IMR-90 (cell line): ENCODE data around the gene SORL1. TPM values are rescaled to one million over a fixed set of nuclear protein-coding genes. Genes with fewer than 3 reads are reported as not detected.

Experiments
- ATAC-seq: fragments of 200-7000 bp; cut with Tn5 transposase; 2 replicates; pipeline ENCODE4 v1.9.1; 2020; ENCODE audit warnings: low read depth, mild to moderate bottlenecking, moderate library complexity
- BruUV-seq: library from RNA; stranded (reverse); fragments of 400-500 nt; replicated peaks from 2 replicates; lab custom pipeline; 2021; lab: Mats Ljungman, UMichigan
- CTCF ChIA-PET: fragments of 300-600 bp; formaldehyde crosslinking; extraction: SDS; loops from one replicate; lab custom pipeline; 2021; ENCODE audit warnings: antibody characterized with exemption; lab: Yijun Ruan, JAX
- POLR2A ChIA-PET: fragments of 300-600 bp; sonication (Branson Sonifier 250); formaldehyde crosslinking; loops from one replicate; lab custom pipeline; 2022; ENCODE audit warnings: antibody characterized with exemption; ENCODE audit not compliant: unreplicated experiment; lab: Charles Lee
- DNase-seq: peaks from one replicate; pipeline ENCODE4 v3.0.0; 2013
- H2AFZ ChIP-seq: replicated peaks from 2 replicates; pipeline ENCODE3; 2013; ENCODE audit warnings: low read length, mild to moderate bottlenecking; ENCODE audit not compliant: poor library complexity
- H2AK5ac ChIP-seq: 2 replicates; pipeline ENCODE4 v1.6.1; 2013; ENCODE audit warnings: low read depth, low read length, inconsistent platforms
- H2AK9ac ChIP-seq: replicated peaks from 2 replicates; pipeline ENCODE3; 2013; ENCODE audit warnings: mild to moderate bottlenecking, low read depth, low read length, moderate library complexity; ENCODE audit not compliant: poor library complexity
- H2BK120ac ChIP-seq: 2 replicates; pipeline ENCODE4 v1.6.1; 2013; ENCODE audit warnings: low read depth, low read length, inconsistent platforms
- H2BK15ac ChIP-seq: 3 replicates; pipeline ENCODE4 v1.6.1; 2013; ENCODE audit warnings: low read depth, low read length, inconsistent platforms
- H2BK20ac ChIP-seq: 2 replicates; pipeline ENCODE4 v1.6.1; 2013; ENCODE audit warnings: low read depth, mild to moderate bottlenecking, inconsistent platforms, low read length, moderate library complexity
- H2BK5ac ChIP-seq: 2 replicates; pipeline ENCODE4 v1.6.1; 2013; ENCODE audit warnings: mild to moderate bottlenecking, low read depth, low read length, inconsistent platforms; ENCODE audit not compliant: poor library complexity, severe bottlenecking
- H3K14ac ChIP-seq: replicated peaks from 2 replicates; pipeline ENCODE4 v1.6.1; 2013; ENCODE audit warnings: low read depth, low read length, inconsistent platforms
- H3K18ac ChIP-seq: 2 replicates; pipeline ENCODE4 v1.6.1; 2013; ENCODE audit warnings: low read depth, low read length, control low read depth
- H3K23ac ChIP-seq: 2 replicates; pipeline ENCODE4 v1.6.1; 2013; ENCODE audit warnings: low read depth, low read length, inconsistent platforms
- H3K27ac ChIP-seq: 2 replicates; pipeline ENCODE4 v1.5.1; 2013; ENCODE audit warnings: mild to moderate bottlenecking, control low read depth, low read length; ENCODE audit not compliant: insufficient read depth
- H3K27me3 ChIP-seq: 2 replicates; pipeline ENCODE4 v1.6.1; 2013; ENCODE audit warnings: low read length; ENCODE audit not compliant: control insufficient read depth, insufficient read depth
- H3K36me3 ChIP-seq: 2 replicates; pipeline ENCODE4 v1.6.1; 2013; ENCODE audit warnings: low read length, mixed read lengths; ENCODE audit not compliant: control insufficient read depth, insufficient read depth
- H3K4ac ChIP-seq: 2 replicates; pipeline ENCODE4 v1.6.1; 2013; ENCODE audit warnings: low read depth, low read length, inconsistent platforms
- H3K4me1 ChIP-seq: 2 replicates; pipeline ENCODE4 v1.6.1; 2013; ENCODE audit warnings: low read length, mixed read lengths; ENCODE audit not compliant: control insufficient read depth, insufficient read depth
- H3K4me2 ChIP-seq: 2 replicates; pipeline ENCODE4 v1.6.1; 2013; ENCODE audit warnings: low read depth, mild to moderate bottlenecking, control low read depth, low read length, moderate library complexity
- H3K4me3 ChIP-seq: 2 replicates; pipeline ENCODE4 v1.5.1; 2013; ENCODE audit warnings: low read depth, mild to moderate bottlenecking, control low read depth, low read length, moderate library complexity; ENCODE audit not compliant: insufficient read depth
- H3K56ac ChIP-seq: 2 replicates; pipeline ENCODE4 v1.6.1; 2013; ENCODE audit warnings: low read length, inconsistent platforms; ENCODE audit not compliant: insufficient read depth; ENCODE audit errors: extremely low read depth
- H3K79me1 ChIP-seq, 2 experiments: 2 replicates each; pipeline ENCODE4 v1.6.1; 2013; ENCODE audit warnings: low read length in 2 of 2, inconsistent platforms in 1 of 2, low read depth in 1 of 2
- H3K9ac ChIP-seq: 2 replicates; pipeline ENCODE4 v1.6.1; 2013; ENCODE audit warnings: low read depth, low read length, control low read depth
- H3K9me1 ChIP-seq: 2 replicates; pipeline ENCODE4 v1.6.1; 2013; ENCODE audit warnings: low read length, inconsistent platforms; ENCODE audit not compliant: insufficient read depth
- H3K9me3 ChIP-seq: 2 replicates; pipeline ENCODE4 v1.6.1; 2013; ENCODE audit warnings: low read length; ENCODE audit not compliant: control insufficient read depth, insufficient read depth
- H4K20me1 ChIP-seq: 2 replicates; pipeline ENCODE4 v1.6.1; 2013; ENCODE audit warnings: low read length, inconsistent platforms; ENCODE audit not compliant: insufficient read depth
- H4K5ac ChIP-seq: 2 replicates; pipeline ENCODE4 v1.6.1; 2013; ENCODE audit warnings: mild to moderate bottlenecking, low read depth, low read length, control low read depth
- H4K8ac ChIP-seq, 2 experiments: 2 replicates each; pipeline ENCODE4 v1.6.1; 2013; ENCODE audit warnings: low read depth in 2 of 2, low read length in 2 of 2, control low read depth in 1 of 2, inconsistent platforms in 1 of 2
- H4K91ac ChIP-seq: 2 replicates; pipeline ENCODE4 v1.6.1; 2013; ENCODE audit warnings: low read depth, low read length, inconsistent platforms; ENCODE audit not compliant: insufficient read depth
- BHLHE40 ChIP-seq: fragments of 150-350 bp; IDR thresholded peaks from 2 replicates; pipeline ENCODE4 v1.6.1; 2016; ENCODE audit warnings: mild to moderate bottlenecking, low read depth, low read length
- CEBPB ChIP-seq: IDR thresholded peaks from 2 replicates; pipeline ENCODE4 v1.6.1; 2012; ENCODE audit warnings: low read depth, low read length, improper control_type of control experiment
- FOS ChIP-seq: fragments of 150-350 bp; IDR thresholded peaks from 2 replicates; pipeline ENCODE4 v1.6.1; 2016; ENCODE audit warnings: low read depth, low read length
- MAFK ChIP-seq: IDR thresholded peaks from 2 replicates; pipeline ENCODE4 v1.6.1; 2012; ENCODE audit warnings: low read depth, low read length, improper control_type of control experiment
- MAZ ChIP-seq: IDR thresholded peaks from 2 replicates; pipeline ENCODE4 v1.6.1; 2012; ENCODE audit warnings: low read depth, mild to moderate bottlenecking, low read length, improper control_type of control experiment, moderate library complexity, borderline replicate concordance
- MXI1 ChIP-seq: IDR thresholded peaks from 2 replicates; pipeline ENCODE4 v1.6.1; 2012; ENCODE audit warnings: low read depth, mild to moderate bottlenecking, low read length, moderate library complexity, borderline replicate concordance
- NFE2L2 ChIP-seq: fragments of 150-350 bp; IDR thresholded peaks from 2 replicates; pipeline ENCODE4 v1.6.1; 2016; ENCODE audit warnings: low read depth, mild to moderate bottlenecking, low read length
- RAD21 ChIP-seq: IDR thresholded peaks from 2 replicates; pipeline ENCODE4 v1.6.1; 2012; ENCODE audit warnings: low read length, improper control_type of control experiment
- RCOR1 ChIP-seq: IDR thresholded peaks from 2 replicates; pipeline ENCODE4 v1.6.1; 2012; ENCODE audit warnings: mild to moderate bottlenecking, low read length, improper control_type of control experiment; ENCODE audit not compliant: insufficient replicate concordance
- RFX5 ChIP-seq: IDR thresholded peaks from 2 replicates; pipeline ENCODE4 v1.8.0; 2012; ENCODE audit warnings: low read depth, mild to moderate bottlenecking, low read length, moderate library complexity
- SMC3 ChIP-seq: fragments of 150-350 bp; IDR thresholded peaks from 2 replicates; pipeline ENCODE4 v1.6.1; 2016; ENCODE audit warnings: low read depth, mild to moderate bottlenecking, antibody characterized with exemption, low read length, moderate library complexity
- WGBS, 2 experiments: methylation state at CpG; one replicate each; pipeline versions ENCODE4 v1.1.5 to v1.1.7; 2013; ENCODE audit warnings: missing lambda C conversion rate in 2 of 2; ENCODE audit not compliant: insufficient read length in 1 of 2; ENCODE audit errors: extremely low coverage in 2 of 2; 5-methylcytosine and 5-hydroxymethylcytosine counted together
- dilution Hi-C: fragments of 300-500 bp; cut with HindIII; formaldehyde crosslinking; loops from one replicate; pipeline ENCODE4 v1.14.3; 2018; ENCODE audit warnings: low sequenced_read_pairs; ENCODE audit not compliant: unreplicated experiment
- in situ Hi-C: fragments of 300-500 bp; cut with MboI; formaldehyde crosslinking; loops from 3 replicates; pipeline ENCODE4 v1.14.3; 2019; ENCODE audit warnings: low sequenced_read_pairs, inconsistent platforms, mixed read lengths
- intact Hi-C: fragments of 100-400 bp; cut with micrococcal nuclease; formaldehyde crosslinking; loops from 2 replicates; pipeline ENCODE4 v1.10.0; 2022
- polyA plus RNA-seq, 3 experiments: library from polyadenylated mRNA; depleted of rRNA; stranded (reverse); fragments of >200 nt; gene quantifications; 2 replicates each; pipeline ENCODE4 v1.2.3, GENCODE V29; 2012; ENCODE audit warnings: low replicate concordance in 1 of 3
- total RNA-seq: library from RNA; depleted of rRNA; stranded (reverse); fragments of >200 nt; gene quantifications from 2 replicates; pipeline ENCODE4 v1.2.3, GENCODE V29; 2012
- TF ChIP-seq, protein P1 (sequence below): conservative IDR thresholded peaks from 2 replicates; pipeline ENCODE4 v1.5.1; 2012; ENCODE audit warnings: mild to moderate bottlenecking, low read depth, low read length, improper control_type of control experiment
- TF ChIP-seq, protein P2 (sequence below): fragments of 150-350 bp; IDR thresholded peaks from 2 replicates; pipeline ENCODE4 v1.6.1; 2017; ENCODE audit warnings: mild to moderate bottlenecking, antibody characterized with exemption, low read length, low read depth

SORL1 gene
- total and polyA plus RNA-seq, 2 of the 4 experiments (the other 2 are of a cell fraction) = 1.0 to 2.0 TPM

DNA sequence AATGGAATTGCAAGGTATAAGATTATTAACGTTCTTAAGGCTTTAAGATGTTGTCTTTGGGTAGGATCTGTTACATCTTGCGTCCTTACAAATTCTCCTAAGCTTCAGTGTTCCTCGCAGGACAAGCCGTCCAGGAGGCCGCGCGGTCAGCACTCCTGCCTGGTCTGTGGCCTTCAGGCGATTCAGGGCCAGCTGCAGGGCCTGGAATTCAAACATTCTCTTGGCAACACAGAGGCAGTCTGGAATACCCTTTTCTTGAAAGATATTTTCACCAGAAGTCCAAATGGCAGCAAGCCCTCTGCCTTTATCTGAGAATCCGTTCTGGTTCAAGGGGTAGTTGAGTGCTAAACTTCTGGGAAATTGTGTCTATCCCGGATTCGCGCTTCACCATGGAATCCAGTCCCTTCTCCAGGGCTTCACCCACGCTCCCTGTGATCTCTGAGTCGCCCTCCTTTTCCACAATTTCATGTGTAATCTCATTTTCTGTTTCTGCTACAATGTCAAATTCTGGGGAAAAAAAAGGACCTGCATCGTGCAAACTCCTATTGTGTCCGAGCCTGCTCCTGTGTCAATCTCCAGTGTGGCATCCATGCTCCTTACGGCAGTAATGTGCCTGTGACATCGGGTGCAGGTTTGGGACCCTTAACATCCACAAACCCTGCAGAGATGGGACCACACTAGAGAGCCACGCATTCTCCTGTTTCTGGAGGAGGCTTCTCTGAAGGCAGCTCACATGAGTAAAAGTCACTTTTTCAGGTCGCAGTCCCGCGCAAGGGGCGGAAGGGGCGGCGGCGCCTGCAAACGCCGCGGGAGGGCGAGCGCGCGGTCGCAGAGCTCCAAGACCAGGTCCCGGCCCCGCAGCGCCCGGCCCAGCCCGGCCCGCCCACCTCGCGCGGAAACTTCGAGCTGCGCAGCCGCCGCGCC lies 25.4 kb upstream of the SORL1 start (continued):
- TF ChIP-seq RCOR1 (no peak), BHLHE40 (no peak)

DNA sequence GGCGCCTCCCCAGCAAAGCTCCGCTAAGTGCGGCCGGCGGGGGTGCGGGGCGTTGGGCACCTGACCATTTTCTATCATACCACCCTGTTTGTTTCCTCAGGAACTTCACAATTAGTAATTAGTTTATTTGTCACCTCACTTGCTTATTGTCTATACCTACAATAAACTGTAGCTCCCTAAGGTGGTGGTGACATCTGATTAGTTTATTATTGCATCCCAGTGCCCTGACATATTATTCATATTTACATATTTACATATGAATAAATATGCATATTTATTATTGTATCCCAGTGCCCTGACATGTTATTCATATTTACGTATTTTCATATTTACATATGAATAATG lies 24.7 kb upstream of the SORL1 start:
- dilution Hi-C loops (no loop called here), intact Hi-C loops (no loop called here), in situ Hi-C loops (no loop called here)
- ChIA-PET CTCF (no interaction called here), POLR2A (interaction anchor here (0.6 kb wide), 1 partner anchor 1229 kb away, joined by 14 read pairs; no protein-coding TSS in a partner anchor)
- Histone ChIP-seq H2AK9ac (no peak overlapping the region), H2AFZ (no peak overlapping the region), H2BK5ac (no peak overlapping the region), H4K8ac (no peak overlapping the region), H4K20me1 (no peaks in the 10 kb centered on the region), H3K56ac (no peak overlapping the region), H3K14ac (no peak overlapping the region), H3K27ac (no peak overlapping the region), H3K9me1 (no peaks in the 10 kb centered on the region), H3K4me2 (peak overlapping the region; percentile 42; the same call in 1 of the 2 replicates), H2BK15ac (no peak overlapping the region), H2BK20ac (no peak overlapping the region), H4K5ac (no peak overlapping the region), H3K4me3 (no peak overlapping the region), H3K18ac (no peak overlapping the region), H3K4ac (no peak overlapping the region), H3K9me3 (no peaks in the 10 kb centered on the region; the same call in 1 of the 2 replicates), H3K27me3 (peaks cover 37% of the 10 kb centered on the region), H4K91ac (no peak overlapping the region), H2AK5ac (no peak overlapping the region), H2BK120ac (no peak overlapping the region), H3K36me3 (no peaks in the 10 kb centered on the region), H3K23ac (no peak overlapping the region), H3K4me1 (no peaks in the 10 kb centered on the region; the same call in 1 of the 2 replicates), H3K9ac (no peak overlapping the region), H3K79me1 (no peaks in the 10 kb centered on the region)
- ATAC-seq (no peak), DNase-seq (no peak)
- BruUV-seq = no TSS peak
- WGBS, 2 experiments = no CpG with 5 or more reads among the region's 8 CpGs
- TF ChIP-seq CEBPB = no peak
- TF ChIP-seq RCOR1 = no peak
- TF ChIP-seq MAFK = no peak
- no peak for TF ChIP-seq MXI1
- TF ChIP-seq, protein P1, sequence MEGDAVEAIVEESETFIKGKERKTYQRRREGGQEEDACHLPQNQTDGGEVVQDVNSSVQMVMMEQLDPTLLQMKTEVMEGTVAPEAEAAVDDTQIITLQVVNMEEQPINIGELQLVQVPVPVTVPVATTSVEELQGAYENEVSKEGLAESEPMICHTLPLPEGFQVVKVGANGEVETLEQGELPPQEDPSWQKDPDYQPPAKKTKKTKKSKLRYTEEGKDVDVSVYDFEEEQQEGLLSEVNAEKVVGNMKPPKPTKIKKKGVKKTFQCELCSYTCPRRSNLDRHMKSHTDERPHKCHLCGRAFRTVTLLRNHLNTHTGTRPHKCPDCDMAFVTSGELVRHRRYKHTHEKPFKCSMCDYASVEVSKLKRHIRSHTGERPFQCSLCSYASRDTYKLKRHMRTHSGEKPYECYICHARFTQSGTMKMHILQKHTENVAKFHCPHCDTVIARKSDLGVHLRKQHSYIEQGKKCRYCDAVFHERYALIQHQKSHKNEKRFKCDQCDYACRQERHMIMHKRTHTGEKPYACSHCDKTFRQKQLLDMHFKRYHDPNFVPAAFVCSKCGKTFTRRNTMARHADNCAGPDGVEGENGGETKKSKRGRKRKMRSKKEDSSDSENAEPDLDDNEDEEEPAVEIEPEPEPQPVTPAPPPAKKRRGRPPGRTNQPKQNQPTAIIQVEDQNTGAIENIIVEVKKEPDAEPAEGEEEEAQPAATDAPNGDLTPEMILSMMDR = no peak
- TF ChIP-seq MAZ = no peak
- no peak for TF ChIP-seq SMC3
- TF ChIP-seq, protein P2, sequence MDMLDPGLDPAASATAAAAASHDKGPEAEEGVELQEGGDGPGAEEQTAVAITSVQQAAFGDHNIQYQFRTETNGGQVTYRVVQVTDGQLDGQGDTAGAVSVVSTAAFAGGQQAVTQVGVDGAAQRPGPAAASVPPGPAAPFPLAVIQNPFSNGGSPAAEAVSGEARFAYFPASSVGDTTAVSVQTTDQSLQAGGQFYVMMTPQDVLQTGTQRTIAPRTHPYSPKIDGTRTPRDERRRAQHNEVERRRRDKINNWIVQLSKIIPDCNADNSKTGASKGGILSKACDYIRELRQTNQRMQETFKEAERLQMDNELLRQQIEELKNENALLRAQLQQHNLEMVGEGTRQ = no peak
- TF ChIP-seq NFE2L2 = no peak
- no peak for TF ChIP-seq RAD21
- no peak for TF ChIP-seq FOS
- TF ChIP-seq RFX5 = no peak
